GM21515 (cell line): ENCODE measurements around the gene L3MBTL3.

Experiments
- ATAC-seq: cut with Tn5 transposase; IDR thresholded peaks from one replicate; pipeline ENCODE4 v1.9.1; 2021; ENCODE audit not compliant: unreplicated experiment

The L3MBTL3 gene

GRCh38 chr6:130018292-130018743 is at the start of gene L3MBTL3:
L3MBTL3 (plus strand) TSS chr6:130018581; CDS start chr6:130042700, 24,119 bp downstream.
- ATAC-seq = peak; percentile 71

GRCh38 chr6:129969064-129969463 is 49.3 kb upstream of the L3MBTL3 start:
- no peak for ATAC-seq

GRCh38 chr6:129976110-129976509 is 42.3 kb upstream of the L3MBTL3 start:
- no peak for ATAC-seq

GRCh38 chr6:129978148-129978916 is 40.0 kb upstream of the L3MBTL3 start:
- no peak for ATAC-seq

GRCh38 chr6:129980821-129981220 is 37.6 kb upstream of the L3MBTL3 start:
- ATAC-seq = no peak

- ATAC-seq = no peak
These were observed 36.8 kb upstream of the L3MBTL3 start for GRCh38 chr6:129981598-129981997.

- ATAC-seq = no peak
These were observed 29.0 kb upstream of the L3MBTL3 start for GRCh38 chr6:129989396-129989795.

GRCh38 chr6:129992881-129993280 is 25.5 kb upstream of the L3MBTL3 start:
- ATAC-seq = no peak

GRCh38 chr6:129994410-129994809 is 24.0 kb upstream of the L3MBTL3 start:
- no peak for ATAC-seq

- no peak for ATAC-seq
These were observed 22.0 kb upstream of the L3MBTL3 start for GRCh38 chr6:129996387-129996786.

GRCh38 chr6:130000526-130001421 is 17.6 kb upstream of the L3MBTL3 start:
- no peak for ATAC-seq

- ATAC-seq = no peak
These were observed 10.0 kb upstream of the L3MBTL3 start for GRCh38 chr6:130008236-130008873.

- ATAC-seq = no peak
These were observed 9.2 kb upstream of the L3MBTL3 start for GRCh38 chr6:130009146-130009545.

- ATAC-seq = no peak
These were observed 8.0 kb upstream of the L3MBTL3 start for GRCh38 chr6:130010387-130010786.

- ATAC-seq = no peak
These were observed 5.7 kb upstream of the L3MBTL3 start for GRCh38 chr6:130012728-130013127.

GRCh38 chr6:130018744-130019325 is 454 bp downstream of the L3MBTL3 start:
- peak; percentile 31 for ATAC-seq

GRCh38 chr6:130019326-130020072 is 1.1 kb downstream of the L3MBTL3 start:
- peak; percentile 20 for ATAC-seq

GRCh38 chr6:130020073-130020906 is 1.9 kb downstream of the L3MBTL3 start:
- peak; percentile 13 for ATAC-seq

- peak; percentile 65 for ATAC-seq
These were observed 2.7 kb downstream of the L3MBTL3 start for GRCh38 chr6:130020907-130021629.
